ENCODE measurements around the gene AKT3.

Gene AKT3

DNA sequence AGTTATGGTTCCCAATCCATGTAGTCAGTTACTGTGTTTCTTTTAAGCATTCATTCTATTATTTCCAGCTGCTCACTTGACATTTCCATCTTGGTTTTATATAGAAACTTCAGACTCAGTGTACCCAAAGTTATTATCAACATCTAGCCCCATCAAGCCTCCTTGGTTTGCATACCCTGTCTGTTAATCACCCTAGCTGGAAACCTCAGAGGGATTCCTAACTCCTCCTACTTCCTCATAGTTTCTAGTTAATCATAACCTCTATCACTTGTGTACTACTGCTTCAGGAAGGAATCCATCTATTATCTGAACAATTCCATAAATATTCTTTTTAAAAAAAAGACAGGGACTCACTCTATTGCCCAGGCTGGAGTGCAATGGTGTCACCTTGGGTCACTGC lies 300.9 kb downstream of the AKT3 start:
- Histone ChIP-seq H3K27me3 (replicated peaks; ENCODE audit: control insufficient read depth, insufficient read depth, low read length, poor library complexity, severe bottlenecking) (no peaks in the 10 kb centered on the region), H3K4me1 (ENCODE audit: control insufficient read depth, insufficient read depth, low read length, poor library complexity, severe bottlenecking) (no peaks in the 10 kb centered on the region), H3K4me3 (ENCODE audit: insufficient read depth, low read depth, low read length, poor library complexity, severe bottlenecking) (no peak overlapping the region), H3K27ac (ENCODE audit: insufficient read depth, low read length, poor library complexity, severe bottlenecking) (no peak overlapping the region), H3K9me3 (ENCODE audit: control insufficient read depth, low read length) (no peaks in the 10 kb centered on the region), H3K36me3 (ENCODE audit: control insufficient read depth, insufficient read depth, low read length) (peaks cover 9% of the 10 kb centered on the region)
- DNase-seq = no peak

DNA sequence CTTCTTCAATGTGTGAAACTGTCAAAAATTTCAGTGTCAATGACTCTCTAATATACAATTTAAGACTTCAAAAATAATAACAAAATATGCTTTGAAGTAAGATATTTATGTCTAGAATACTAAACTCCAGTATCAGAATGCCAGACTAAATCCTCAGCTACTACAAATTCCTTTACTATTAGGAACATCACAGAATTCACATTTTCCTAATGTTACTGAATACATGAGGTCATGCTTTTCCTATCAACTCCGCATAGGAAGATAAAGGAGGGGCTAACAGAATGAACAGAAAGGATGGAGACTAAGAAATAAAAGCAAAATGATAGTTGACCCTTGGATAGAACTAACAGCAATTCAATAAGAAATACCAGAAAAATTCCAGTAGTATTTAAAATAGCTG lies 301.5 kb downstream of the AKT3 start:
- H3K27ac ChIP-seq (ENCODE audit: insufficient read depth, low read length, poor library complexity, severe bottlenecking) = no peak overlapping the region
- no peaks in the 10 kb centered on the region for H3K4me1 ChIP-seq (ENCODE audit: control insufficient read depth, insufficient read depth, low read length, poor library complexity, severe bottlenecking)
- H3K9me3 ChIP-seq (ENCODE audit: control insufficient read depth, low read length) = no peaks in the 10 kb centered on the region
- no peaks in the 10 kb centered on the region for H3K27me3 ChIP-seq (replicated peaks; ENCODE audit: control insufficient read depth, insufficient read depth, low read length, poor library complexity, severe bottlenecking)
- DNase-seq = no peak
- peaks cover 9% of the 10 kb centered on the region for H3K36me3 ChIP-seq (ENCODE audit: control insufficient read depth, insufficient read depth, low read length)
- no peak overlapping the region for H3K4me3 ChIP-seq (ENCODE audit: insufficient read depth, low read depth, low read length, poor library complexity, severe bottlenecking)

DNA sequence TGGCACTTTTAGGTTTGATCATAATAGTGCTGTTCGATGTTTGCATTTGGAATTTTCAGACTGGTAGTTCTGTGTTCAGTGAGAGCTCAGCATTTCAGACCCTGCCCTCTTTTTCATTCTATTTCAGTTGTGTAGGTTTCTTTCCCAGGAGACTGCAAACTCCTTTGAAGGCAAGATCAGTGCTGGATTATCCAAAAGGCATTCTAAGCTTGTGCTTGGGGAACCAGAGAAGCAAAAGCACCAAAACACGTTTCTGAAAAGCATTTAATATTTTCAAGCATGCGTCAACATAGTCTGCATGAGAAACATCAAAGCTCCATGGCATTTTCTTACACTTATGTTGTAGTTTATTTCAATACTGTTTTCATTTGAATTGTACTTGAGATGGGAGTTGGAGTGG lies 302.2 kb downstream of the AKT3 start:
- Histone ChIP-seq H3K4me3 (ENCODE audit: insufficient read depth, low read depth, low read length, poor library complexity, severe bottlenecking) (no peak overlapping the region), H3K4me1 (ENCODE audit: control insufficient read depth, insufficient read depth, low read length, poor library complexity, severe bottlenecking) (no peaks in the 10 kb centered on the region), H3K27ac (ENCODE audit: insufficient read depth, low read length, poor library complexity, severe bottlenecking) (no peak overlapping the region), H3K36me3 (ENCODE audit: control insufficient read depth, insufficient read depth, low read length) (peaks cover 9% of the 10 kb centered on the region), H3K9me3 (ENCODE audit: control insufficient read depth, low read length) (no peaks in the 10 kb centered on the region), H3K27me3 (replicated peaks; ENCODE audit: control insufficient read depth, insufficient read depth, low read length, poor library complexity, severe bottlenecking) (no peaks in the 10 kb centered on the region)
- DNase-seq = no peak

DNA sequence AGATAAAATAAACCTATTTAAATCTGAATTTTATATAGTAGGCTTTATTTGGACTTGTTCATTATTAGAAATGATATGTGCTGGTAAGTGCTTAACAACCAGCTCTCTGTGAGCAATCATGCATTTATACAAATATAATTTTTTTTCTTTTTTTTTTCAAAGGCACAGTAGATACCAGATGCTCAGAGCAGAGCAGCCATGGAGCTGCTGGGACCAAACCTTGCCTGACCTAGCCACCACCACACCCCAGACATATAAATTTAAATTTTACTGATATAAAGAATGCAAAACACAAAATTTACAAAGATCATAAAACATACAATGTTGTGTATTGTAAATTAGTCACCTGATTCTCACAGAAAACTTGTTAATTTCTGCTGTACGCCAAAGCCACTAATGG lies 303.6 kb downstream of the AKT3 start:
- no peak for DNase-seq
- peaks cover 9% of the 10 kb centered on the region for H3K36me3 ChIP-seq (ENCODE audit: control insufficient read depth, insufficient read depth, low read length)
- no peak overlapping the region for H3K27ac ChIP-seq (ENCODE audit: insufficient read depth, low read length, poor library complexity, severe bottlenecking)
- no peaks in the 10 kb centered on the region for H3K9me3 ChIP-seq (ENCODE audit: control insufficient read depth, low read length)
- no peaks in the 10 kb centered on the region for H3K27me3 ChIP-seq (replicated peaks; ENCODE audit: control insufficient read depth, insufficient read depth, low read length, poor library complexity, severe bottlenecking)
- no peak overlapping the region for H3K4me3 ChIP-seq (ENCODE audit: insufficient read depth, low read depth, low read length, poor library complexity, severe bottlenecking)
- H3K4me1 ChIP-seq (ENCODE audit: control insufficient read depth, insufficient read depth, low read length, poor library complexity, severe bottlenecking) = no peaks in the 10 kb centered on the region

DNA sequence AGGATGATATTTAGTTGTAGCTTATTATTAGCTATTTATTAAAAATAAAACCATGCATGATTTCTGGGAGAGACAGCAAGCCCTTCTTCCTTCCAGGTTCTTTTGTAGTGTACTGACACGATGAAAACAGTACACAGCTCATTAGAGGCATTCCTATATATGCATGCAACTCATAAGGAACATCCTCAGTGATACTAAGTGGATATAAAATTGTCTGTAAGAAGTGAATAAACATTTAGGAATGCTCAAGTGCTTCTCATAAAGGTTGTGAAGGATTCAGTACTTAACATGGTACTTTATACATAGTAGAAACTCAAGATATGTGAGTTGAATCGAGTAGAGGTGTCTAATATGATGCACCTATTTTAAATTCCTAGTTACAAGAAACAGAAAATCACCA lies 306.5 kb downstream of the AKT3 start:
- DNase-seq = no peak
- no peaks in the 10 kb centered on the region for H3K4me1 ChIP-seq (ENCODE audit: control insufficient read depth, insufficient read depth, low read length, poor library complexity, severe bottlenecking)
- H3K27ac ChIP-seq (ENCODE audit: insufficient read depth, low read length, poor library complexity, severe bottlenecking) = no peak overlapping the region

DNA sequence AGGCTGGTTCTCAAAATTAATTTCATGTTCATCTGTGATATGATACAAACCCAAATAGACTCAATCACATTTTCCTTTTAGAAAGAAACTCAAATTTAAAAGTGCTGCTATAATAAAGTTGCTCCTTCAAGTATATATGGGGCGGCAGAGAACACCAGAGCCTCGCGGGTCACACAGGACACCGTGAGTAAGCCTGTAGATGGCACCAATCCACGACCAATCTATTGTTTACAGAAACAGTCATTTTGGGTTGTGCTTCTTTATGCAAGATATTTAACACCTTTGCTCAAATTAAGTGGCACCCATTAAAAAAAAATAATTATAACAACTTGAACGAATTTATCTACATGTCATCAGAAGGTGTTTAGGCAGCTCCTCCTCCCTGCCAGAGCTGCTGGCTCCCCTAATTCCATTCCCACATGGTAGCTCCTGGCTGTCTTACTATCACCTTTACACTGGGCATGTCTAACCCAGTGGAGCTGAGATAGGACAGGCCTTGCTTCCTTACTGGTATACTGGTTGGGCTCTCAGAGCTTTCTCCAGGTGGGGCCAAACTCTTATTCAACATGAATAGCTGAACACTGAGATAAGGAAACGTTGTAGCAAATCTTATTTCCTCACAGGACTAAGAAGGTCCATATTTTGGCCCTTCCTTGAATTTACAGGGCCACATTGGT lies 307.2 kb downstream of the AKT3 start:
- no peaks in the 10 kb centered on the region for H3K9me3 ChIP-seq (ENCODE audit: control insufficient read depth, low read length)
- H3K27me3 ChIP-seq (replicated peaks; ENCODE audit: control insufficient read depth, insufficient read depth, low read length, poor library complexity, severe bottlenecking) = no peaks in the 10 kb centered on the region
- no peak for DNase-seq
- H3K4me3 ChIP-seq (ENCODE audit: insufficient read depth, low read depth, low read length, poor library complexity, severe bottlenecking) = no peak overlapping the region
- no peak overlapping the region for H3K27ac ChIP-seq (ENCODE audit: insufficient read depth, low read length, poor library complexity, severe bottlenecking)
- no peaks in the 10 kb centered on the region for H3K4me1 ChIP-seq (ENCODE audit: control insufficient read depth, insufficient read depth, low read length, poor library complexity, severe bottlenecking)
- no peaks in the 10 kb centered on the region for H3K36me3 ChIP-seq (ENCODE audit: control insufficient read depth, insufficient read depth, low read length)

More for the DNA sequence above, 306.5 kb downstream of the AKT3 start:
- Histone ChIP-seq H3K27me3 (replicated peaks; ENCODE audit: control insufficient read depth, insufficient read depth, low read length, poor library complexity, severe bottlenecking) (no peaks in the 10 kb centered on the region), H3K9me3 (ENCODE audit: control insufficient read depth, low read length) (no peaks in the 10 kb centered on the region), H3K36me3 (ENCODE audit: control insufficient read depth, insufficient read depth, low read length) (no peaks in the 10 kb centered on the region), H3K4me3 (ENCODE audit: insufficient read depth, low read depth, low read length, poor library complexity, severe bottlenecking) (no peak overlapping the region)

DNA sequence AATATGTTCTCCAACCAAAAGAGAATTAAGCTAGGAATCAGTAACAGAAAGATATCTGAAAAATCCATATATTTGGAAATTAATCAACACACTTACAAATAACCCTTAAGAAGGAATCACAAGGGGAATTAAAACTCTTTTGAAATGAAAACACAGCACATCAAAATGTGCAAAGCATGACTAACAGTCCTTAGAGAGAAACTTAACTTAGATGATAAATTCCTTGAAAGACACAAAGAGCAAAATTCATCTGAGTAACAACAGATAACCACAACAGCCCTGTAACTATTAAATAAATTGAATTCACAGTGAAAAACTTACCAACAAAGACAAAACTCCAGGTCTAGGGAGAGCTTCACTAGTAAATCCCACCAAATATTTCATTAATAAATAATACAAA lies 310.4 kb downstream of the AKT3 start:
- Histone ChIP-seq H3K27ac (ENCODE audit: insufficient read depth, low read length, poor library complexity, severe bottlenecking) (no peak overlapping the region), H3K4me1 (ENCODE audit: control insufficient read depth, insufficient read depth, low read length, poor library complexity, severe bottlenecking) (no peaks in the 10 kb centered on the region), H3K9me3 (ENCODE audit: control insufficient read depth, low read length) (no peaks in the 10 kb centered on the region), H3K36me3 (ENCODE audit: control insufficient read depth, insufficient read depth, low read length) (peaks cover 5% of the 10 kb centered on the region), H3K4me3 (ENCODE audit: insufficient read depth, low read depth, low read length, poor library complexity, severe bottlenecking) (no peak overlapping the region), H3K27me3 (replicated peaks; ENCODE audit: control insufficient read depth, insufficient read depth, low read length, poor library complexity, severe bottlenecking) (no peaks in the 10 kb centered on the region)
- no peak for DNase-seq

DNA sequence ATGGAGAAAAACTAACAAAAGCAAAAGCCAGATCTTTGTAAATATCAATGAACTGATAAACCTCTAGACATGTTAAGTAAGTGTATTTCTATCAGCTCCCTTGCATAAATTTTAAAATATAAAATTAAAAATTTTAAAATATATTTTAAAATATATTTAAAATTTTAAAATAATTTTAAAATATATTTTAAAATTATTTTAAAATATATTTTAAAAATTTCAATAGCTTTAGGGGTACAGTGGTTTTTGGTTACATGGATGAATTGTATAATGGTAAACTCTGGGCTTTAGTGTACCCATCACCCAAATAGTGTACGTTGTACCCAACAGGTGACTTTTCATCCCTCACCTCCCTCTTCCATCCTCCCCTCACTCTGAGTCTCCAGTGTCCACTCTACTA lies 315.0 kb downstream of the AKT3 start:
- no peak overlapping the region for H3K4me3 ChIP-seq (ENCODE audit: insufficient read depth, low read depth, low read length, poor library complexity, severe bottlenecking)
- H3K27ac ChIP-seq (ENCODE audit: insufficient read depth, low read length, poor library complexity, severe bottlenecking) = no peak overlapping the region
- H3K27me3 ChIP-seq (replicated peaks; ENCODE audit: control insufficient read depth, insufficient read depth, low read length, poor library complexity, severe bottlenecking) = no peaks in the 10 kb centered on the region
- H3K9me3 ChIP-seq (ENCODE audit: control insufficient read depth, low read length) = no peaks in the 10 kb centered on the region
- peaks cover 13% of the 10 kb centered on the region for H3K36me3 ChIP-seq (ENCODE audit: control insufficient read depth, insufficient read depth, low read length)
- DNase-seq = no peak
- no peaks in the 10 kb centered on the region for H3K4me1 ChIP-seq (ENCODE audit: control insufficient read depth, insufficient read depth, low read length, poor library complexity, severe bottlenecking)

DNA sequence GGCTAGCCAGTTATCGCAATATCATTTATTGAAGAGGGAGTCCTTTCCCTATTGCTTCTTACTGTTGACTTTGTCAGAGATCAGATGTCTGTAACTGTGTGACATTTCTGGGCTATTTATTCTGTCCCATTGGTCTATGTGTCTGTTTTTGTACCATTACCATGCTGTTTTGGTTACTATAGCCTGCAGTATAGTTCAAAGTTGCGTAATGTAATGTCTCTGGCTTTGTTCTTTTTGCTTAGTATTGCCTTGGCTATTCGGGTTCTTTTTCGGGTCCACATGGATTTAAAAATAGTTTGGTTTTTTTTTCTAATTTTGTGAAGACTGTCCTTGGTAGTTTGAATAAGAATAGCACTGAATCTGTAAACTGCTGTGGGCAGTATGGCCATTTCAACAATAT lies 320.5 kb downstream of the AKT3 start:
- Histone ChIP-seq H3K27me3 (replicated peaks; ENCODE audit: control insufficient read depth, insufficient read depth, low read length, poor library complexity, severe bottlenecking) (no peaks in the 10 kb centered on the region), H3K36me3 (ENCODE audit: control insufficient read depth, insufficient read depth, low read length) (peaks cover 8% of the 10 kb centered on the region), H3K4me1 (ENCODE audit: control insufficient read depth, insufficient read depth, low read length, poor library complexity, severe bottlenecking) (no peaks in the 10 kb centered on the region), H3K9me3 (ENCODE audit: control insufficient read depth, low read length) (no peaks in the 10 kb centered on the region), H3K27ac (ENCODE audit: insufficient read depth, low read length, poor library complexity, severe bottlenecking) (no peak overlapping the region), H3K4me3 (ENCODE audit: insufficient read depth, low read depth, low read length, poor library complexity, severe bottlenecking) (no peak overlapping the region)
- DNase-seq = no peak

DNA sequence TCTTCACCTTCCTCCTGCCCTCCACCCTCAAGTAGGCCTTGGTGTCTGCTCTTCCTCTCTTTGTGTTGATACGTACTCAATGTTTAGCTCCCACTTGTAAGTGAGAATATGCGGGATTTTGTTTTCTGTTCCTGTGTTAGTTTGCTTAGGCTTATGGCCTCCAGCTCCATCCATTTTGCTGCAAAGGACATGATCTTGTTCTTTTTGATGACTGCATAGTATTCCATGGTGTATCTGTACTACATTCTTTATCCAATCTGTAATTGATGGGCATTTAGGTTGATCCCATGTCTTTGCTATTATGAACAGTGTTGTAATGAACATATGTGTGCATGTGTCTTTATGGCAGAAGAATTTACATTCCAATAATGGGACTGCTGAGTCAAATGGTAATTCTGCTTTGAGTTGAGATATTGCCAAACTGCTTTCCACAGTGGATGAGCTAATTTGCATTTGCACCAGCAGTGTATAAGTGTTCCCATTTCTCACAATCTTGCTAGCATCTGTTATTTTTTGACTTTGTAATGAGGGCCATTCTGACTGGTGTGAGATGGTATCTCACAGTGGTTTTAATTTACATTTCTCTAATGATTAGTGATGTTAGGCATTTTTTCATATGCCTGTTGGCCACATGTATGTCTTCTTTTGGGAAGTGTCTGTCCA lies 321.5 kb downstream of the AKT3 start:
- no peaks in the 10 kb centered on the region for H3K4me1 ChIP-seq (ENCODE audit: control insufficient read depth, insufficient read depth, low read length, poor library complexity, severe bottlenecking)
- no peaks in the 10 kb centered on the region for H3K9me3 ChIP-seq (ENCODE audit: control insufficient read depth, low read length)
- no peak for DNase-seq
- H3K27me3 ChIP-seq (replicated peaks; ENCODE audit: control insufficient read depth, insufficient read depth, low read length, poor library complexity, severe bottlenecking) = no peaks in the 10 kb centered on the region
- H3K27ac ChIP-seq (ENCODE audit: insufficient read depth, low read length, poor library complexity, severe bottlenecking) = no peak overlapping the region
- H3K4me3 ChIP-seq (ENCODE audit: insufficient read depth, low read depth, low read length, poor library complexity, severe bottlenecking) = no peak overlapping the region
- H3K36me3 ChIP-seq (ENCODE audit: control insufficient read depth, insufficient read depth, low read length) = peaks cover 11% of the 10 kb centered on the region

All from effector memory CD4-positive, alpha-beta T cell (primary cell).